CD4-positive, alpha-beta T cell (primary cell): ENCODE data around the gene SLC34A1. TPM values are rescaled to one million over a fixed set of nuclear protein-coding genes. Genes with fewer than 3 reads are reported as not detected.

ENCODE experiments used
- ATAC-seq: fragments of 200-7000 bp; cut with Tn5 transposase; one replicate; pipeline ENCODE4 v1.10.0; 2022; ENCODE audit warnings: mild to moderate bottlenecking; ENCODE audit not compliant: poor library complexity
- CTCF ChIA-PET: fragments of 350-600 bp; sonication (Branson Sonifier 250); formaldehyde crosslinking; loops from one replicate; lab custom pipeline; 2021; ENCODE audit warnings: antibody characterized with exemption, inconsistent platforms; lab: Charles Lee
- POLR2A ChIA-PET: fragments of 350-600 bp; sonication (Branson Sonifier 250); formaldehyde crosslinking; loops from one replicate; lab custom pipeline; 2021; ENCODE audit warnings: antibody characterized with exemption, inconsistent platforms; lab: Charles Lee
- DNase-seq, 14 experiments: peaks; one replicate each; pipeline ENCODE4 v3.0.0-alpha.2; 2013 to 2020; ENCODE audit warnings: mixed read lengths in 2 of 14
- H3K27ac ChIP-seq, 2 donors: one replicate each; pipeline versions ENCODE4 v1.5.1 to v1.7.0; 2013; ENCODE audit warnings: low read length in 2 of 2, low read depth in 1 of 2, mild to moderate bottlenecking in 1 of 2
- H3K27me3 ChIP-seq, 2 experiments: 1 replicate in 1 of 2; 2 replicates in 1 of 2; pipeline versions ENCODE4 v1.6.1 to v1.7.0; 2013; ENCODE audit warnings: low read length in 2 of 2, control low read depth in 1 of 2, mild to moderate bottlenecking in 1 of 2, moderate library complexity in 1 of 2; ENCODE audit not compliant: insufficient read depth in 2 of 2, control insufficient read depth in 1 of 2
- H3K36me3 ChIP-seq: one replicate; pipeline ENCODE4 v1.6.1; 2013; ENCODE audit warnings: low read length, control low read depth; ENCODE audit not compliant: insufficient read depth
- H3K4me1 ChIP-seq: one replicate; pipeline ENCODE4 v1.6.1; 2013; ENCODE audit warnings: low read length, control low read depth; ENCODE audit not compliant: insufficient read depth
- H3K4me3 ChIP-seq: one replicate; pipeline ENCODE4 v1.5.1; 2013; ENCODE audit warnings: mild to moderate bottlenecking, low read length, moderate library complexity
- H3K9me3 ChIP-seq, 2 experiments: 1 replicate in 1 of 2; 2 replicates in 1 of 2; pipeline versions ENCODE4 v1.6.1 to v1.7.0; 2013; ENCODE audit warnings: low read length in 2 of 2, mild to moderate bottlenecking in 2 of 2, control low read depth in 1 of 2, moderate library complexity in 1 of 2; ENCODE audit not compliant: control insufficient read depth in 1 of 2, insufficient read depth in 1 of 2
- H3K27ac Mint-ChIP-seq: one replicate; pipeline ENCODE4 v1.8.0; 2020; ENCODE audit warnings: mixed read lengths
- H3K27me3 Mint-ChIP-seq: one replicate; pipeline ENCODE4 v1.8.0; 2021; ENCODE audit warnings: mixed read lengths
- H3K36me3 Mint-ChIP-seq: one replicate; pipeline ENCODE4 v1.8.0; 2021; ENCODE audit warnings: low read depth, mixed read lengths
- H3K4me1 Mint-ChIP-seq: one replicate; pipeline ENCODE4 v1.8.0; 2021; ENCODE audit warnings: low read depth, mixed read lengths
- H3K4me3 Mint-ChIP-seq: one replicate; pipeline ENCODE4 v1.8.0; 2020; ENCODE audit warnings: mild to moderate bottlenecking, mixed read lengths
- H3K9me3 Mint-ChIP-seq: one replicate; pipeline ENCODE4 v1.8.0; 2020; ENCODE audit warnings: mixed read lengths
- intact Hi-C, 2 experiments: fragments of 100-400 bp; cut with DNase I in 1 of 2; cut with micrococcal nuclease in 1 of 2; formaldehyde crosslinking; loops; one replicate each; pipeline versions ENCODE4 v1.15.1 to v1.9.0; 2023 to 2025; cut with DNase I, micrococcal nuclease
- total RNA-seq, 174 experiments: library from RNA in 2 of 174; stranded (reverse) in 2 of 174; gene quantifications; one replicate each; pipeline ENCODE4 v1.2.3 and lab custom pipeline; 2021 to 2026
- TF ChIP-seq, protein P1 (sequence below): fragments of 200-600 bp; IDR thresholded peaks from one replicate; pipeline ENCODE4 v1.8.0; 2022; ENCODE audit warnings: antibody characterized with exemption, mild to moderate bottlenecking

SLC34A1 gene
- total RNA-seq, 2 experiments from 2014 or later: not detected

DNA sequence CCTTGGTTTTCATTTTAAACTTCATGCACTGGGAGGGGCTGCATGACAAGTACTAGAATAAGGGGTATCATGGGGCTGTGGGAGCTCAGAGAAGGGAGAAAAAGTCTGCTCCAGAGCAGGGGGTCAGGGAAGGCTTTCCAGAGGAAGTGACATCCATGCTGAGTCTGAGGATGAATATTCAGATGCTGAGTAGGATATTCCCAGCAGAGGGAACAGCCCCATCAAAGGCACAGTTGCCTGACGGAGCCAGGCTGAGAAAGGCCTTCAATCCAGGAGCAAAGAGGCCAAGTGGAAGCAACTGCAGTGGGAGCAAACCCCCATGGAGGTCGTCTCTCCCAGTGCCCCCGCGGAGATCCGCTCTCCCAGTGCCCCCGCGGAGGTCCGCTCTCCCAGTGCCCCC, 11.8 kb downstream of the SLC34A1 start:
- H3K27me3 Mint-ChIP-seq: no peaks in the 10 kb centered on the region
- no peaks in the 10 kb centered on the region for H3K27me3 ChIP-seq
- DNase-seq (no peak), ATAC-seq (no peak)
- no peaks in the 10 kb centered on the region for H3K36me3 ChIP-seq
- CTCF ChIA-PET: interaction anchor here (2.4 kb wide), 1 partner anchor 9 kb away, joined by 10 read pairs; no protein-coding TSS in a partner anchor
- H3K4me1 ChIP-seq: peaks cover 5% of the 10 kb centered on the region
- POLR2A ChIA-PET: no interaction called here
- no peaks in the 10 kb centered on the region for H3K36me3 Mint-ChIP-seq
- H3K9me3 ChIP-seq: no peaks in the 10 kb centered on the region
- peaks cover 5% of the 10 kb centered on the region for H3K4me1 Mint-ChIP-seq
- H3K4me3 Mint-ChIP-seq: no peak overlapping the region
- intact Hi-C loops: loop anchor here in 1 of 2 experiments (10.0 kb wide), 1 partner anchor 669 kb away; no protein-coding TSS in a partner anchor
- H3K27ac ChIP-seq: no peak overlapping the region
- no peak overlapping the region for H3K4me3 ChIP-seq
- H3K27ac Mint-ChIP-seq: no peak overlapping the region
- TF ChIP-seq, protein P1, sequence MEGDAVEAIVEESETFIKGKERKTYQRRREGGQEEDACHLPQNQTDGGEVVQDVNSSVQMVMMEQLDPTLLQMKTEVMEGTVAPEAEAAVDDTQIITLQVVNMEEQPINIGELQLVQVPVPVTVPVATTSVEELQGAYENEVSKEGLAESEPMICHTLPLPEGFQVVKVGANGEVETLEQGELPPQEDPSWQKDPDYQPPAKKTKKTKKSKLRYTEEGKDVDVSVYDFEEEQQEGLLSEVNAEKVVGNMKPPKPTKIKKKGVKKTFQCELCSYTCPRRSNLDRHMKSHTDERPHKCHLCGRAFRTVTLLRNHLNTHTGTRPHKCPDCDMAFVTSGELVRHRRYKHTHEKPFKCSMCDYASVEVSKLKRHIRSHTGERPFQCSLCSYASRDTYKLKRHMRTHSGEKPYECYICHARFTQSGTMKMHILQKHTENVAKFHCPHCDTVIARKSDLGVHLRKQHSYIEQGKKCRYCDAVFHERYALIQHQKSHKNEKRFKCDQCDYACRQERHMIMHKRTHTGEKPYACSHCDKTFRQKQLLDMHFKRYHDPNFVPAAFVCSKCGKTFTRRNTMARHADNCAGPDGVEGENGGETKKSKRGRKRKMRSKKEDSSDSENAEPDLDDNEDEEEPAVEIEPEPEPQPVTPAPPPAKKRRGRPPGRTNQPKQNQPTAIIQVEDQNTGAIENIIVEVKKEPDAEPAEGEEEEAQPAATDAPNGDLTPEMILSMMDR: no peak
- no peaks in the 10 kb centered on the region for H3K9me3 Mint-ChIP-seq

DNA sequence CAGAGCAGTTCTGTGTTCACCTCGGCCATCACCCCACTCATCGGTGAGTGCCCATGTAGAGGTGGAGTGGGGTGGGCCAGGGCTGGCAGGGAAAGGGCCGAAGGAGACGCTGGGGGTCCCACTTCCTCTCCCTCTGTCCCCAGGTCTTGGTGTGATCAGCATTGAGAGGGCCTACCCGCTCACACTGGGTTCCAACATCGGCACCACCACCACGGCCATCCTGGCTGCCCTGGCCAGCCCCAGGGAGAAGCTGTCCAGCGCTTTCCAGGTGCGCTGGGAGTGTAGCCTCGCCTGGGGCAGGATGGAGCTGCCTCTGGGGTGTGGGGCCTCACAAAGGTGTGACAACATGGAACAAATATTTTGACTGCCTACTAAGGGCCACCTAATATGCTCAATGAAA, 12.6 kb downstream of the SLC34A1 start:
- no peaks in the 10 kb centered on the region for H3K4me1 ChIP-seq
- TF ChIP-seq, protein P1: no peak
- DNase-seq: no peak
- Mint-ChIP-seq H3K27ac (no peak overlapping the region), H3K4me3 (no peak overlapping the region), H3K27me3 (no peaks in the 10 kb centered on the region), H3K36me3 (no peaks in the 10 kb centered on the region), H3K4me1 (no peaks in the 10 kb centered on the region), H3K9me3 (no peaks in the 10 kb centered on the region)
- intact Hi-C loops: loop anchor here in 1 of 2 experiments (10.0 kb wide), 1 partner anchor 668 kb away; no protein-coding TSS in a partner anchor
- H3K27ac ChIP-seq: no peak overlapping the region
- CTCF ChIA-PET: no interaction called here
- no peak overlapping the region for H3K4me3 ChIP-seq
- no peak for ATAC-seq
- H3K36me3 ChIP-seq: no peaks in the 10 kb centered on the region
- H3K9me3 ChIP-seq: no peaks in the 10 kb centered on the region
- H3K27me3 ChIP-seq: no peaks in the 10 kb centered on the region
- POLR2A ChIA-PET: no interaction called here

DNA sequence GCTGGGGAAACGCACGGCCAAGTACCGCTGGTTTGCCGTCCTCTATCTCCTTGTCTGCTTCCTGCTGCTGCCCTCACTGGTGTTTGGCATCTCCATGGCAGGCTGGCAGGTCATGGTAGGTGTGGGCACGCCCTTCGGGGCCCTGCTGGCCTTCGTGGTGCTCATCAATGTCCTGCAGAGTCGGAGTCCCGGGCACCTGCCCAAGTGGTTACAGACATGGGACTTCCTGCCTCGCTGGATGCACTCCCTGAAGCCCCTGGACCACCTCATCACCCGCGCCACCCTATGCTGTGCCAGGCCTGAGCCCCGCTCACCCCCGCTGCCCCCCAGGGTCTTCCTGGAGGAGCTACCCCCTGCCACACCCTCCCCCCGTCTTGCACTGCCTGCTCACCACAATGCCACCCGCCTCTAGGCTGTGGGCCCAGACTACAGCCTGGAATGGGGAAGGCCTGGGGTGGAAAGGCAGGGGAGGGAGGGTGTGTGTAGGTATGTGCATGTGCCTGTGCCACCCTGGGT, 13.7 kb downstream of the SLC34A1 start:
- ATAC-seq: no peak

More for the DNA sequence above, 13.7 kb downstream of the SLC34A1 start:
- H3K4me1 Mint-ChIP-seq: peaks cover 9% of the 10 kb centered on the region
- no peaks in the 10 kb centered on the region for H3K9me3 ChIP-seq
- no peak overlapping the region for H3K27ac Mint-ChIP-seq
- H3K36me3 Mint-ChIP-seq: no peaks in the 10 kb centered on the region
- intact Hi-C loops: loop anchor here in 1 of 2 experiments (10.0 kb wide), 1 partner anchor 667 kb away; no protein-coding TSS in a partner anchor
- H3K27me3 Mint-ChIP-seq: no peaks in the 10 kb centered on the region
- H3K27ac ChIP-seq: no peak overlapping the region
- H3K9me3 Mint-ChIP-seq: no peaks in the 10 kb centered on the region
- TF ChIP-seq, protein P1: no peak
- POLR2A ChIA-PET: no interaction called here
- CTCF ChIA-PET: no interaction called here
- H3K36me3 ChIP-seq: no peaks in the 10 kb centered on the region
- DNase-seq: no peak
- H3K4me1 ChIP-seq: peaks cover 9% of the 10 kb centered on the region
- H3K27me3 ChIP-seq: no peaks in the 10 kb centered on the region
- no peak overlapping the region for H3K4me3 ChIP-seq
- no peak overlapping the region for H3K4me3 Mint-ChIP-seq
